C4-2B (cell line): ENCODE data around the gene TMEM209.

Source experiments
- ZFX ChIP-seq: fragments of 450-650 bp; IDR thresholded peaks from 2 replicates; pipeline ENCODE4 v1.6.1; 2017
- TF ChIP-seq, protein P1 (sequence below): fragments of 450-650 bp; conservative IDR thresholded peaks from 2 replicates; pipeline ENCODE4 v1.5.1; 2017; ENCODE audit warnings: mild to moderate bottlenecking

DNA sequence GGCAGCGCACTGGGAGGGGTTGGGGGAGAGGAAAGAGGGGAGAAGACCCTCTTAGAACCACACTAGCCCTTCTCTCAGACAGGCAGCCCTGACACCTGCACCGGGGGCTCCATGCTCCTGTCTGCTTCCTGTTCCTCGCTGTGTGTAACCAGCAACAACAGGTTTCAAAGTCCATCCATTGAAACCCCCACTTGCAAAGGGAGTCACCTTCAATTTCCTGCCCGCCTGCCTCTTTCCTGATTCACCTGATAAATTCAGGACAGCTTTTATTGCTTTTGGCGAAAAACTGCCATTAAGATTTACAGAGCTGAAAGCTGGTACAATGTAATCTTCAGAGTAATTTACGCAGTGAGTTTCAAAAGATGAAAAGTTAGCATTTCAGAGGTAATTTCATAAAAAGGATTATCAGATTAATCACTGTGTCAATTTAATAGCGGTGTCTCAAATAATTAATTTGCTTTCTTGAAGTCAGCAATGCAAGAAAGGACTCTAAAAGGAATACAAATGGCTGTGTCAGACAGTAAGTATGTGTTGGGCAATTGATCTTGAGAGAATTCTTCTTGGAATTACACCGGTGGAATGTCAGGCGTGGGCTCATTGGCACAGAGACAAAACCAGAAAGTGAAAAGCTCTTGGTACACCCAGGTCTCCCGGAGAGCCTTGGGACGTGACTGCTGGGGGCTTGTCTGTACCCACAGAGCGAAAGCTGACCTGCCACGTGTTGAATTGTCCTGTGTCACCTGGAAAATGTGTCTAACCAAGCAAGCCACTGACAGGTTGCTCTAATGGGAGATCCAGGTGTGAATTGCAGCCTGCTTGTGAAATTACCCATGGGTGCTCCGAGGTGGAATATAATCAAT, 60.7 kb downstream of the TMEM209 start:
- TF ChIP-seq, protein P1, sequence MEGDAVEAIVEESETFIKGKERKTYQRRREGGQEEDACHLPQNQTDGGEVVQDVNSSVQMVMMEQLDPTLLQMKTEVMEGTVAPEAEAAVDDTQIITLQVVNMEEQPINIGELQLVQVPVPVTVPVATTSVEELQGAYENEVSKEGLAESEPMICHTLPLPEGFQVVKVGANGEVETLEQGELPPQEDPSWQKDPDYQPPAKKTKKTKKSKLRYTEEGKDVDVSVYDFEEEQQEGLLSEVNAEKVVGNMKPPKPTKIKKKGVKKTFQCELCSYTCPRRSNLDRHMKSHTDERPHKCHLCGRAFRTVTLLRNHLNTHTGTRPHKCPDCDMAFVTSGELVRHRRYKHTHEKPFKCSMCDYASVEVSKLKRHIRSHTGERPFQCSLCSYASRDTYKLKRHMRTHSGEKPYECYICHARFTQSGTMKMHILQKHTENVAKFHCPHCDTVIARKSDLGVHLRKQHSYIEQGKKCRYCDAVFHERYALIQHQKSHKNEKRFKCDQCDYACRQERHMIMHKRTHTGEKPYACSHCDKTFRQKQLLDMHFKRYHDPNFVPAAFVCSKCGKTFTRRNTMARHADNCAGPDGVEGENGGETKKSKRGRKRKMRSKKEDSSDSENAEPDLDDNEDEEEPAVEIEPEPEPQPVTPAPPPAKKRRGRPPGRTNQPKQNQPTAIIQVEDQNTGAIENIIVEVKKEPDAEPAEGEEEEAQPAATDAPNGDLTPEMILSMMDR: no peak
- TF ChIP-seq ZFX: no peak
